IPS-18a (cell line): ENCODE data around the gene AASDH.

Source experiments
- H3K27ac ChIP-seq: one replicate; pipeline ENCODE4 v1.5.1; 2013; ENCODE audit warnings: low read length
- H3K27me3 ChIP-seq: one replicate; pipeline ENCODE4 v1.6.1; 2013; ENCODE audit warnings: mild to moderate bottlenecking, low read length; ENCODE audit not compliant: control insufficient read depth, insufficient read depth
- H3K36me3 ChIP-seq: one replicate; pipeline ENCODE4 v1.6.1; 2013; ENCODE audit warnings: low read depth, low read length; ENCODE audit not compliant: control insufficient read depth
- H3K4me1 ChIP-seq: one replicate; pipeline ENCODE4 v1.6.1; 2013; ENCODE audit warnings: low read depth, low read length; ENCODE audit not compliant: control insufficient read depth
- H3K4me3 ChIP-seq: one replicate; pipeline ENCODE4 v1.5.1; 2013; ENCODE audit warnings: low read length
- H3K9ac ChIP-seq: one replicate; pipeline ENCODE4 v1.6.1; 2013; ENCODE audit warnings: mild to moderate bottlenecking, low read length, moderate library complexity
- H3K9me3 ChIP-seq: one replicate; pipeline ENCODE4 v1.6.1; 2013; ENCODE audit warnings: low read depth, low read length; ENCODE audit not compliant: control insufficient read depth

AASDH gene

DNA sequence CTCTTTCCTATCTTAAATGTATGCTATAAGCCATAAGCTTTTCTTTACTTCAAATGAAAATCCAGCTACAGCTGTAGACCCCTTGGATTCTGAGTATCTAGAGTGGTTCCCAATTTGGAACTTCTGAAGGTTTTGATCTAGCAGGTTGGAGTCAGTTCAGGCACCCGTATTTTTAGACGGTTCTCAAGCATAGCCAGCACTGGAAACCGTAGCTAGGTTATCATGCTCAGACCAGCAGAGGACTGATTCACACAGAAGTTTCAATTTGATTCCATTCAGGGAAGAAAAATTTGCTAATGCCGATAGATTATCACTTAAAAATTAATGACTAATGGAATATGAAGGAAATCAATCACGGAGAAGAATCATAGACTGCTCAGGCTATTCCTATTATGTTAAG is 36.9 kb upstream of the AASDH start:
- H3K27me3 ChIP-seq: no peaks in the 10 kb centered on the region
- H3K27ac ChIP-seq: no peak overlapping the region
- H3K9me3 ChIP-seq: no peaks in the 10 kb centered on the region
- peaks cover 14% of the 10 kb centered on the region for H3K4me1 ChIP-seq
- H3K4me3 ChIP-seq: no peak overlapping the region
- no peak overlapping the region for H3K9ac ChIP-seq
- no peaks in the 10 kb centered on the region for H3K36me3 ChIP-seq

DNA sequence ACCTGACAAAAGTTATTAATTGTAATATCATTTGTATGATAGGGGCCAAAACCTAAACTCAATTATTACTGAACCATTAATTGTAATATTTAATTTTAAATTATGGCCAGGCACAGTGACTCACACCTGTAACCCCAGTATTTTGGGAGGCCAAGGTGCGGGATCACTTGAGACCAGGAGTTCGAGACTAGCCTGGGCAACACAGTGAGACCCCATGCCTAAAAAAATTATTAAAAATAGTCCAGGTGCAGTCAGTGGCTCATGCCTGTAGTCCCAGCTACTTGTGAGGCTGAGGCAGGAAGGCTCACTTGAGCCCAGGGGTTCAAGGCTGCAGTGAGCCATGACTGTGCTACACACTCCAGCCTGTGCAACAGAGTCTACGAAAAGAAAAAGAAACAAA is 30.1 kb upstream of the AASDH start:
- no peak overlapping the region for H3K27ac ChIP-seq
- no peak overlapping the region for H3K4me3 ChIP-seq
- H3K36me3 ChIP-seq: no peaks in the 10 kb centered on the region

DNA sequence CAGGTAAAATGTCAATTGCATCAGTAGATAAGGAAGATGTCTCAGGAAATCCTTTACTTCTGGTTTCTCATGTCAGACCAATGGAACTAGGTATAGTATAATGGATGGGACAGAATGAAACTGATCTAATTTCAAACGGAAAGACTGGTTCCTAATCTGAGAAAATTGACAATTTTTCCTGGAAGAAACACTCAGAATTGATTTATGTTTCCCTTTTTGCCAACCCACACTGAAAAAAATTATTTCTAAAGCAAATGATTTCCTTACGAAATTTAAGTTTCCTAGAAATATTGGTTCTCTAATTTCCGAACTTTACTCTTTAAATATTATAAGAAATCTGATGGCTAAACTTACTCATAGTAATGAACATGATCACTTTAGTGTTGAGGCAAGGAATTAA is 29.1 kb upstream of the AASDH start:
- peaks cover 4% of the 10 kb centered on the region for H3K4me1 ChIP-seq
- H3K4me3 ChIP-seq: no peak overlapping the region
- H3K9ac ChIP-seq: no peak overlapping the region

More for the DNA sequence above, 30.1 kb upstream of the AASDH start:
- H3K4me1 ChIP-seq: no peaks in the 10 kb centered on the region
- H3K9ac ChIP-seq: no peak overlapping the region
- H3K27me3 ChIP-seq: no peaks in the 10 kb centered on the region
- H3K9me3 ChIP-seq: no peaks in the 10 kb centered on the region

DNA sequence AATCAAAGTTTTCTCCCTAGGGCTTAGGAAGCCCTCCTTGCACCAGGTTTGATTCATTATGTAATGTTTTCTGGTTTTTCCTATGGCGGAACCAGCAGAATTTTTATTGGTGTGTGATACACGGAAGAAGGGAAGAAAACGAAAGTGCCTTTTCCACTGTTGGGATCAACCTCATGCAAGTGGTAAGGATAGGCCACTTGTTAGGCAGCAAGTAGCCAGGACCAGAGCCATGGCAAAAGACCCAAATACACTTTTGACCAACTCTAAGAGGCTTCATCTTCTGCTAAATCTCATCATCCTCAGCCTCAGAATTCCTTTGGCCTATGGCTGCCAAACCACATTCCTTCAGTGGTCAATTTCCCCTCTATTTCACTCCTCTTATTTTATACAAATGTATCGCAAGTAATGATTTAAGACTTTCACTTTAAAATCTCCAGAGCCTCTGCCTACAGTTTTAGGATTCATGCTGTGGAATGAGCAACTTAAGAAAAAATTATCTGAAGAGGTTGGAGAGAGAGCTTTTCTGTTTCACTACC is 26.9 kb upstream of the AASDH start:
- Histone ChIP-seq H3K36me3 (no peaks in the 10 kb centered on the region), H3K9me3 (no peaks in the 10 kb centered on the region), H3K27ac (no peak overlapping the region), H3K4me1 (peaks cover 25% of the 10 kb centered on the region), H3K27me3 (no peaks in the 10 kb centered on the region), H3K4me3 (no peak overlapping the region), H3K9ac (no peak overlapping the region)

More for the DNA sequence above, 29.1 kb upstream of the AASDH start:
- no peaks in the 10 kb centered on the region for H3K9me3 ChIP-seq
- H3K27ac ChIP-seq: no peak overlapping the region
- H3K27me3 ChIP-seq: no peaks in the 10 kb centered on the region
- H3K36me3 ChIP-seq: no peaks in the 10 kb centered on the region

DNA sequence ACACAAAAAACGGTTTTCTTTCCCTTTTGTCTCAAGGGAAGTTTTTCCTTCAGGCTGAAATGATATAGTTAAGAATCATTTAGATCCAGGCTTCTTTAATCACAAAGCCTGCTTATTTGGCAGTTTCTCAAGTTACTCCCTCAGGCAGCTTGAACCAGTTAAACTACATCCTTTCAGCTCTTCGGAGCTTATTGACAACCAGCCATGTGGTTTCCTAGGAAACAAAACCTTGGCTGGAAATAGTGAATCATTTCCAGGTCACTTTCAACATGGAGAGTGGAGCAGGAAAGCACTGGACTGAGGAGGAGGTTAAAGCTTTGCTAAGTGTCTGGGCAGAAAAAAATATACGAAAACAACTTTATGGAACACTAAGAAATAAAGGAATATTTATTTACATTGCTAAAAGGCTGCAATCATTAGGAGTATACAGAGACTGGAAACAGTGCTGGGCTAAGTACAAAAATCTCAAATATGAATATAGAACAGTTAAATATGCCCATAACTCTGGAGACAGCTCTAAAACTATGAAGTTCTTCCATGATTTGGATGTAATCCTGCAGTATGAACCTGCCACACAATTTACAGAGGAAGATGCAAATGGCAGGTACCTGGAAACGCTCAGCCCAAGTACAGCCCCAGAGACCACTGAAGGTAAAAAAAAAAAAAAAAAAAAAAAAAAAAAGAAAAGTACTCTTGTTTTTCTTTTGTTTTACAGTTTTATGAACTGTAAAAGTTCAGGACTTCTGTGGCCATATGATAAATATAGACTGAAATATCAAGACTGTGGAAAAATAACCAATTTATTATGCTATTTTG is 23.2 kb upstream of the AASDH start:
- Histone ChIP-seq H3K4me3 (no peak overlapping the region), H3K27ac (peak overlapping the region; percentile 43)

DNA sequence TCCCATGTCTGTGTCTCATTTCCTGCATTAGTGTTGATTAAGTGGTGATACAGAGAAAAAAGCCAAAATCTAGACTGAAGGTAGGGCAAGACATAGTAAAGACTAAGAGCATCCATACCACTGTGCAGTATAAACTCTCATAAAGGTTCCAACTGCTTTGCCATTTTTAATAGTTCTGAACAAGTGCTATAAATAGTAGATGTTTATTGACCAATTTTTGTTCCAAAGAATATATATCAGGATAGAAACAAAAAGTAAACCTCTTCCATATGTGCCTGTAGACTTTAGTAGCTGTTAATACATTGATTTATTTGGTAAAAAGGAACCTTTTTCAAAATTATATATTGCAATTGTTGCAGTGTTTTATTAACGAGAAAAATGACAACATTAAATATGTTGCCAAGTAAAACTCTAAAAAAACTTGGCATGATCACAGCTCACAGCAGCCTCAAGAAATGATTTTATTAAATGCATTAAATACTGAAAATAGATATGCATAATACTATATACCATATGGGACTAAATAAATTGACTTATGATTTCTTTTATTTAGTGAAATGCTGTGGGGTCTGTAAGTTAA is 22.3 kb upstream of the AASDH start:
- Histone ChIP-seq H3K9me3 (no peaks in the 10 kb centered on the region), H3K4me1 (peaks cover 30% of the 10 kb centered on the region), H3K27ac (peak overlapping the region; percentile 43), H3K27me3 (no peaks in the 10 kb centered on the region), H3K36me3 (peaks cover 22% of the 10 kb centered on the region), H3K4me3 (no peak overlapping the region), H3K9ac (peak overlapping the region; percentile 47)

More for the DNA sequence above, 23.2 kb upstream of the AASDH start:
- Histone ChIP-seq H3K27me3 (no peaks in the 10 kb centered on the region), H3K9ac (peak overlapping the region; percentile 47), H3K4me1 (peaks cover 30% of the 10 kb centered on the region), H3K36me3 (peaks cover 16% of the 10 kb centered on the region), H3K9me3 (no peaks in the 10 kb centered on the region)

DNA sequence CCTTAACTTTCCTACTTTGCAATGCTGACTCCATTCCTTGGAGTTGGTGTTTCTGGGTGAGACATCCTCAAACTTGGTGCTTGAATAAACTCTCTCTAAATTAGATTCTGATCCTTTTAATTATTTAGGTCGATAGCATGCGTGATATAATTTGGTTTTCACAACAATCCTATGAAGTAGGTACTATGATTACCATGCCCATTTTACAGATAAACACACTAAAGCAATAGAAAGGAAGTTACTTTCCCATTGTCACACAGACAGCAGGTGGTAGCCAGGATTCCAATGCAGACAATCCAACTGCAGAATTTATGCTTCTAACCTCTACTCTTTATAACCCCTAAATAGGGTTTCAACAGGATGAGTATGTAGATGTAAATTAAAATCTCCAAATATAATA is 21.7 kb upstream of the AASDH start:
- H3K4me3 ChIP-seq: no peak overlapping the region
- peaks cover 30% of the 10 kb centered on the region for H3K4me1 ChIP-seq
- peaks cover 29% of the 10 kb centered on the region for H3K36me3 ChIP-seq
- H3K9ac ChIP-seq: peak overlapping the region; percentile 47
- peak overlapping the region; percentile 43 for H3K27ac ChIP-seq
- H3K27me3 ChIP-seq: no peaks in the 10 kb centered on the region
- H3K9me3 ChIP-seq: no peaks in the 10 kb centered on the region

DNA sequence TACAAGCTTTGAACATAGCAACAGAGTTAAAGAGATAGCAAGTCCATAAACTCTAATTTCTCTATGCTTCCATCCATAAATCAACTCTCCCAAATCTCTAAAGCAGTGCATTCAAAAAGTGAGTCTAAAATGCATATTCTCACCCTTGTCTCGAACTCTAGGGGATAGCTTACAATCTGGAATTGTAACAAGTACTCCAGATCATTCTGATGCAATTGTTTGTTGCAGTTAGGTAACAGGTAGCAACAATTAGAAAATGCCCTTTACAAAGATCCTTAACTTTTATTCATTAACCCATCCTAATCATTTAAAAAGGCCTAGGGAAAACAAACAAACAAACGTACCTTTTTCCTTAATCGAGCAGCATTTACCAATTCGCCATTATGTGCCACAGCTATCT is 18.9 kb upstream of the AASDH start:
- H3K36me3 ChIP-seq: peaks cover 50% of the 10 kb centered on the region
- H3K4me1 ChIP-seq: peaks cover 32% of the 10 kb centered on the region
- H3K27me3 ChIP-seq: no peaks in the 10 kb centered on the region
- H3K27ac ChIP-seq: no peak overlapping the region
- H3K9me3 ChIP-seq: no peaks in the 10 kb centered on the region
- H3K9ac ChIP-seq: no peak overlapping the region
- no peak overlapping the region for H3K4me3 ChIP-seq

DNA sequence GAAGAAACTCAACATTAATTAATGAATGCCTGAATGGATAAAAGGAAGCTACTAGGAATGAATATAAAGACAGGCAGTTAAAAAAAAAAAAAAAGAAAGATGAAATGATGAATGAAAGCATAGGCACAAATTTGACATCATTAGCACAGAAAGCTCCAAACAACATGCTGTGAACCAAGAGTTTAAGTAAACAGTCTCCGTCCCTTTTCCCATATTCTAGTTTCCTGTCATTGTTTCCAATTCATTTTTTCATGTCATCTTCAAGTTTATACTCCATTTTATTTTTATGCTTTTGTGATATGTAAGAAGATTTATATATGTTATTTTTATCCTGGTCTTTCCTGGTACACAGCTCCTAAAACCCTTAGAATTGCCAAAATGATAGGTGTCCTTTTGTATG is 17.7 kb upstream of the AASDH start:
- H3K36me3 ChIP-seq: peaks cover 61% of the 10 kb centered on the region
- no peak overlapping the region for H3K4me3 ChIP-seq
- H3K9ac ChIP-seq: no peak overlapping the region
- no peak overlapping the region for H3K27ac ChIP-seq
- H3K27me3 ChIP-seq: no peaks in the 10 kb centered on the region
- peaks cover 32% of the 10 kb centered on the region for H3K4me1 ChIP-seq
- H3K9me3 ChIP-seq: no peaks in the 10 kb centered on the region

DNA sequence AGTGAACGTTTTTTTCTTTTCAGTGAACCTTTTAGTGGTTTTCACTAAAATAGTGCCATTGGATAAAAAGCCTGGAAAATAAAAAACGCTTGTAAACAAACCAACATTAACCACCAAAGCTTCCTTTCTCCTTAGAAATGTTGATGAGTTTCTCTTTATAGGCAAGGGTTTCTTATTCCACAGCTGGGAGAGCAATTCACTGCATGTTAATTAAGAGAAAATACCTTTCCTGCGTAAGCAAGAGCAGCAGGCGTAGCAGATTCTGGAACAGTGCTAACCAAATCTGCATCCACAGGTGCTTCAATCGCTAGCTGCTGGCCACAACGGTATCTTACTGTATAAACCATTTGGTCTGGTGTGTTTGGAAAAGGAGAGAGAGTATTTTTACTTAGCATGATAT is 13.3 kb upstream of the AASDH start:
- peaks cover 76% of the 10 kb centered on the region for H3K36me3 ChIP-seq
- no peak overlapping the region for H3K9ac ChIP-seq
- H3K4me1 ChIP-seq: peaks cover 22% of the 10 kb centered on the region
- H3K27me3 ChIP-seq: no peaks in the 10 kb centered on the region
- no peak overlapping the region for H3K27ac ChIP-seq
- H3K4me3 ChIP-seq: peak overlapping the region; percentile 7
- H3K9me3 ChIP-seq: no peaks in the 10 kb centered on the region

DNA sequence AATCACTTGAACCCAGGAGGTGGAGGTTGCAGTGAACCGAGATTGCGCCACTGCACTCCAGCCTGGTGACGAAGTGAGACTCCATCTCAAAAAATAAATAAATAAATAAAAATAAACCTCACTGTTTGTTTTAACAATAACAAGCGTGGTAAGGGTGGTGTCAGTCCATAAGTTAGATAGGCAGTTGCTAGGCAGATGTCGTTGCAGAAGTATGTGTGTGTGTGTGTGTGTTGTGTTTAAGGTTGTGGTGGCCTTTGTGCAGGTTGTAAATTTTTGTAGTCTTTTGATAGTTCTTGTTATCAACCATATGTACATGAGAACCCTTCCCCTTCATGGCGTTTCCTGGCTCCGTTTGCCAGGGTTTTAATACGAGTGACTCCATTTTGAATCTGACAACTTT is 4.0 kb upstream of the AASDH start:
- H3K36me3 ChIP-seq: peaks cover 20% of the 10 kb centered on the region
- no peak overlapping the region for H3K9ac ChIP-seq
- H3K27me3 ChIP-seq: no peaks in the 10 kb centered on the region
- H3K9me3 ChIP-seq: no peaks in the 10 kb centered on the region
- no peak overlapping the region for H3K27ac ChIP-seq
- no peak overlapping the region for H3K4me3 ChIP-seq
- H3K4me1 ChIP-seq: peaks cover 9% of the 10 kb centered on the region

DNA sequence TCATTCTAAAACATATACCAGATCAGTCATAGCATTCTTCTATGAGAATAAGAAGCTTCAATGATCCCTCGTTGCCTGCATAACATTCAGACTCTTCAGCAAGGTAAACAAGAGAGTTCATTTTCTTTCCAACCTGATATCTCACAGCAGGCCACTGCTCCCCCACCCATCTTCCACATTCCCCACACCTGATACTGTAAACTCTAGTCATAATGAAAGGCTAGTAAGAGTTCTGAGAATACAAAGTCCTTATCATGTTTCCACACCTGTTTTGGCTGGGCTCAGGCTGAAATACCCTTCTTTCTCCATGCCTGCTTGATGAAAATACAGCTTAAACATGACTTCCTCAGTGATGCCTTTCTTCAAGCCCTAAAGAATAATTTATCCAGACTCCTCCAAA is 2.3 kb upstream of the AASDH start:
- Histone ChIP-seq H3K27me3 (no peaks in the 10 kb centered on the region), H3K36me3 (peaks cover 4% of the 10 kb centered on the region), H3K4me1 (peaks cover 9% of the 10 kb centered on the region), H3K27ac (no peak overlapping the region), H3K4me3 (no peak overlapping the region), H3K9ac (no peak overlapping the region), H3K9me3 (no peaks in the 10 kb centered on the region)
